Peyer's patch (tissue), 4 donors: ENCODE data around the gene PADI2. TPM values are rescaled to one million over a fixed set of nuclear protein-coding genes. Genes with fewer than 3 reads are reported as not detected.

Experiments used
- DNase-seq, 3 donors: peaks; one replicate each; pipeline ENCODE4 v3.0.0-alpha.2; 2017 to 2019
- H3K27ac ChIP-seq, 4 donors: fragments of 200-600 bp; sonication (generic); one replicate each; pipeline ENCODE4 v1.5.1; 2016 to 2019
- H3K27me3 ChIP-seq, 2 donors: fragments of 200-600 bp; sonication (generic); one replicate each; pipeline ENCODE4 v1.5.1; 2019
- H3K36me3 ChIP-seq, 3 donors: fragments of 200-600 bp; sonication (generic); one replicate each; pipeline ENCODE4 v1.5.1; 2016 to 2019
- H3K4me1 ChIP-seq, 4 donors: fragments of 200-600 bp; sonication (generic); one replicate each; pipeline ENCODE4 v1.5.1; 2016 to 2019
- H3K4me3 ChIP-seq, 4 donors: fragments of 200-600 bp; sonication (generic); 1 replicate in 3 of 4; 2 replicates in 1 of 4; pipeline ENCODE4 v1.5.1; 2016 to 2019; ENCODE audit warnings: mild to moderate bottlenecking in 1 of 4
- H3K9me3 ChIP-seq, 4 donors: fragments of 200-600 bp; sonication (generic); one replicate each; pipeline ENCODE4 v1.5.1; 2016 to 2019; ENCODE audit warnings: mild to moderate bottlenecking in 1 of 4
- POLR2A ChIP-seq, 2 donors: fragments of 450-650 bp; IDR thresholded peaks; one replicate each; pipeline ENCODE4 v1.5.1; 2017; ENCODE audit warnings: antibody characterized with exemption in 2 of 2, mild to moderate bottlenecking in 2 of 2, moderate library complexity in 2 of 2
- total RNA-seq, 4 donors: library from RNA; depleted of rRNA; stranded (reverse); fragments of >200 nt; gene quantifications; one replicate each; pipeline ENCODE4 v1.1.0, GENCODE V29; 2016
- TF ChIP-seq, protein P1 (sequence below), 6 experiments: fragments of 450-650 bp in 4 of 6; fragments of 200-600 bp in 2 of 6; sonication (generic) in 1 of 6; IDR thresholded peaks; one replicate each; pipeline ENCODE4 v1.5.1; 2017 to 2019; ENCODE audit warnings: antibody characterized with exemption in 6 of 6, mild to moderate bottlenecking in 3 of 6, moderate library complexity in 1 of 6

Gene PADI2
- total RNA-seq, 4 donors from 2014 or later, result 29.7 to 191 (median 57.9) TPM

DNA sequence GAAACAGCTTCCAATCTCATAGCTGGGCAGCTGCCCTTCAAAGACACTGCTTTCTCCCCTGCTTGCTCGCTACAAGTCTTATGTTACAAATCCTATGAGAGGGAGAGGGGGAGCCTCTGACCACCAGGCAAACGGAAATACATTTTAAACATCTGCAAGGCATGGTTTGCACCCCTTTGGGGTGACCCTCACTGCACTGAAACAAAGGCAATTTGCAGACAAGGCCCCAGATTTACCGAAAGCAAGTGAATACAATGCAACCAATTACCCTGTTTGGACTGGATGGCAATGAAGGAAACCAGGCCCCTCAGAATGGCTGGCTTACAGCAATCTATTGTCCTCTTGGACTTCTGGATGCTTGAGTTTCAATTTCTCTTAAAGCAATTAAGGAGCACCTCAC, 95.7 kb downstream of the PADI2 start:
- H3K4me1 ChIP-seq, result no peaks in the 10 kb centered on the region
- H3K36me3 ChIP-seq, result peaks cover 0 to 100% (median 5%) of the 10 kb centered on the region in 3 donors
- TF ChIP-seq POLR2A (IDR thresholded peaks at IDR 0.05), result no peak
- TF ChIP-seq, protein P1, sequence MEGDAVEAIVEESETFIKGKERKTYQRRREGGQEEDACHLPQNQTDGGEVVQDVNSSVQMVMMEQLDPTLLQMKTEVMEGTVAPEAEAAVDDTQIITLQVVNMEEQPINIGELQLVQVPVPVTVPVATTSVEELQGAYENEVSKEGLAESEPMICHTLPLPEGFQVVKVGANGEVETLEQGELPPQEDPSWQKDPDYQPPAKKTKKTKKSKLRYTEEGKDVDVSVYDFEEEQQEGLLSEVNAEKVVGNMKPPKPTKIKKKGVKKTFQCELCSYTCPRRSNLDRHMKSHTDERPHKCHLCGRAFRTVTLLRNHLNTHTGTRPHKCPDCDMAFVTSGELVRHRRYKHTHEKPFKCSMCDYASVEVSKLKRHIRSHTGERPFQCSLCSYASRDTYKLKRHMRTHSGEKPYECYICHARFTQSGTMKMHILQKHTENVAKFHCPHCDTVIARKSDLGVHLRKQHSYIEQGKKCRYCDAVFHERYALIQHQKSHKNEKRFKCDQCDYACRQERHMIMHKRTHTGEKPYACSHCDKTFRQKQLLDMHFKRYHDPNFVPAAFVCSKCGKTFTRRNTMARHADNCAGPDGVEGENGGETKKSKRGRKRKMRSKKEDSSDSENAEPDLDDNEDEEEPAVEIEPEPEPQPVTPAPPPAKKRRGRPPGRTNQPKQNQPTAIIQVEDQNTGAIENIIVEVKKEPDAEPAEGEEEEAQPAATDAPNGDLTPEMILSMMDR (IDR thresholded peaks at IDR 0.05), result no peak
- no peaks in the 10 kb centered on the region for H3K27me3 ChIP-seq
- peak in 2 of 3 donors; percentile 2 to 24 for DNase-seq
- no peaks in the 10 kb centered on the region for H3K9me3 ChIP-seq
- no peak overlapping the region for H3K27ac ChIP-seq
- H3K4me3 ChIP-seq, result no peak overlapping the region

DNA sequence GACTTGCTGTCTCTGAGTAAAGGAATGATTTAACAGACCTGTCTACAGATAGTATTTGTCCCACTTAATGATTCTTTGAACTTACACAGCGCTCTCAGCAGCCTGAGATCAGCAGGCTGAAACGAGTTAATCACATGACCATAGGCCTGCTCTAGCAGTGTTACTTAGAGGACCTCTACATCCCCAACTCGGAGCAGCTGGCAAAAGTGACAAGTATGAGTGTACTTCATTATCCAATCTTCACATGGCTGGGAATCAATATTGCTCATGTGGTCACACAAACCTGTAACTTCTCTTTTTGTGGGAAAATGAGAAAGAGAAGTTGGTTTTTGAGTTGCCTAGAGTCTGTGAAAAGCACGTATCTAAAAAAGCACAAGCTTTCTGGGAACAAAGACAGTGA, 96.1 kb downstream of the PADI2 start:
- no peak overlapping the region for H3K27ac ChIP-seq

DNA sequence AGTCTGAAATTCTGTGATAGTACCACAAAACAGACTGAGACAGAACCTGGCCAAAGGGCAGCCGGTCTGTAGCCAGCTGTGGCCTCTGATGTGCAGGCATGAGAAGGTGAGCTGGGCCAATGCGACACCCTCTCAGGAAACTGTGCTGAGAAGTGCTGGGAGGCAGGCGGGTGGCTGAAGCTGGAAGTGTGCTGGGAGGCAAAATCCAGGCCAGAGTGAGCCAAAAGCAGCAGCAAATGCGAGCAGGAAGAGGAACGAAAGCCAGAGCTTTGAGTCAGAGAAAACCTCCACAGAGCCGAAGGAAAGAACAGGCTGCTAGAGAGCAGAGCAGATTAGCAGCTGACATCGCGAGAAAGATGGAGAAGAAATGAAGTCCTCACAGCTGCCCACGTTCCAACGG, 97.4 kb downstream of the PADI2 start:
- H3K27ac ChIP-seq, result no peak overlapping the region
- H3K36me3 ChIP-seq, result peaks cover 0 to 91% (median 5%) of the 10 kb centered on the region in 3 donors
- H3K4me3 ChIP-seq, result no peak overlapping the region
- peak in 2 of 3 donors; percentile 20 to 32 for DNase-seq
- no peaks in the 10 kb centered on the region for H3K27me3 ChIP-seq
- TF ChIP-seq, protein P1 (IDR thresholded peaks at IDR 0.05), result no peak
- no peak for TF ChIP-seq POLR2A (IDR thresholded peaks at IDR 0.05)
- no peaks in the 10 kb centered on the region for H3K4me1 ChIP-seq
- no peaks in the 10 kb centered on the region for H3K9me3 ChIP-seq

More for the DNA sequence above, 96.1 kb downstream of the PADI2 start:
- Histone ChIP-seq H3K4me1 (no peaks in the 10 kb centered on the region), H3K4me3 (no peak overlapping the region), H3K9me3 (no peaks in the 10 kb centered on the region), H3K36me3 (peaks cover 0 to 100% (median 5%) of the 10 kb centered on the region in 3 donors), H3K27me3 (no peaks in the 10 kb centered on the region)
- peak in 1 of 3 donors; percentile 4 for DNase-seq
- no peak for TF ChIP-seq POLR2A (IDR thresholded peaks at IDR 0.05)
- TF ChIP-seq, protein P1 (IDR thresholded peaks at IDR 0.05), result no peak

DNA sequence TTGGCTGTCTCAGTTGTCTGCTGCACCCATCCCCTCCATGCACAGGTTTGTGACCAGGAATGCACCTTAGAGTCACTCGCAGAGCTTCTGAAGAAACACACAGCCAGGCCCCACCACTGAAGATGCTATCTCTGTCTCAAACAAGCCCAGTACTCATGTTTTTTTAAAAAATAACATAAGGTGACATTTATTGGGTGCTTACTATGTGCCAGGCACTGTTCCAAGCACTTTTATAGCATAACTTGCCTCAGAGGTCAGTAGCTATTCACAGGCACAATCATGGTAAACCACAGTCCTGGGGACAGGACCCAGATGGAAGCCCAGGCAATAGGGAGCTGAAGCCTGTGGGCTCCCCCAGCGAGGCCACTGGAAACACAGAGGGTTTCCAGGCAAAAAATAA, 98.7 kb downstream of the PADI2 start:
- peak in 1 of 3 donors; percentile 15 for DNase-seq
- no peak overlapping the region for H3K27ac ChIP-seq
- H3K9me3 ChIP-seq, result no peaks in the 10 kb centered on the region
- H3K4me3 ChIP-seq, result no peak overlapping the region
- no peaks in the 10 kb centered on the region for H3K27me3 ChIP-seq
- H3K36me3 ChIP-seq, result peaks cover 0 to 77% (median 5%) of the 10 kb centered on the region in 3 donors
- H3K4me1 ChIP-seq, result no peaks in the 10 kb centered on the region
- no peak for TF ChIP-seq POLR2A (IDR thresholded peaks at IDR 0.05)
- TF ChIP-seq, protein P1 (IDR thresholded peaks at IDR 0.05), result no peak

DNA sequence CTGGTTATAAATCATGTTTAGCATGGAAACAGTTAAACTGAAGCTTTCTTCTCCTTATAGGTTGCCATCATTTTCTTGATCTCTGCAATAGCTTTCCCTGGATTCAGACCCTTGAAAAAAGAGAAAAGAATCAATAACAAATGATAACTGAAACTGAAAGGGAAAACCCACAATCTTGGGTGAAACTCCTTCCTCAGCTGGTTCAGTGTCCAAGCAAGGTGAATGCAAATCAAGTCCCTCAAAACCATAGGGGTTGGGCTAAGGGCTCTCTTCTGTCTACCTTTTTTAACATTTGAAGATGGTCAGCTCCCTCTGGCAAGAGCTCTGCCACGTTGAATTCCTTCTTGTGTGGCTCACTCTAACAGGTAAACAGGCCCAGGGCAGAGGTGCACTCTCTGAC, 100.4 kb downstream of the PADI2 start:
- H3K27me3 ChIP-seq, result no peaks in the 10 kb centered on the region

More for the DNA sequence above, 100.4 kb downstream of the PADI2 start:
- H3K4me1 ChIP-seq, result no peaks in the 10 kb centered on the region
- DNase-seq, result peak in 1 of 3 donors; percentile 23
- H3K27ac ChIP-seq, result no peak overlapping the region
- H3K9me3 ChIP-seq, result no peaks in the 10 kb centered on the region
- H3K4me3 ChIP-seq, result no peak overlapping the region
- TF ChIP-seq, protein P1 (IDR thresholded peaks at IDR 0.05), result no peak
- no peak for TF ChIP-seq POLR2A (IDR thresholded peaks at IDR 0.05)
- peaks cover 0 to 60% (median 5%) of the 10 kb centered on the region in 3 donors for H3K36me3 ChIP-seq
